HepG2 (cell line): ENCODE measurements around the gene SLC45A3. TPM values are rescaled to one million over a fixed set of nuclear protein-coding genes. Genes with fewer than 3 reads are reported as not detected.
A peak's percentile ranks its signal among the peaks of the same experiment; 100 is the strongest.

Experiments used
- ATAC-seq: fragments of 200-7000 bp; cut with Tn5 transposase; 3 replicates; pipeline ENCODE4 v1.9.1; 2020; ENCODE audit warnings: mild to moderate bottlenecking, moderate library complexity
- Bru-seq: library from RNA; stranded (reverse); fragments of 400-500 nt; gene quantifications from one replicate; lab custom pipeline; 2021; lab: Mats Ljungman, UMichigan
- BruChase-seq, 2 experiments: library from RNA; stranded (reverse); fragments of 400-500 nt; gene quantifications; one replicate each; lab custom pipeline; 2021; lab: Mats Ljungman, UMichigan
- BruUV-seq: library from RNA; stranded (reverse); fragments of 400-500 nt; replicated peaks from 2 replicates; lab custom pipeline; 2021; lab: Mats Ljungman, UMichigan
- CTCF ChIA-PET: fragments of 300-600 bp; formaldehyde crosslinking; extraction: SDS; loops from one replicate; lab custom pipeline; 2021; ENCODE audit warnings: low total read pairs, inconsistent platforms, low intra/inter-chr PET ratio; lab: Yijun Ruan, JAX
- POLR2A ChIA-PET: fragments of 350-600 bp; sonication (Branson Sonifier 250); formaldehyde crosslinking; loops from one replicate; lab custom pipeline; 2020; ENCODE audit warnings: antibody characterized with exemption, inconsistent platforms; lab: Yijun Ruan, JAX
- DNase-seq: peaks from one replicate; pipeline ENCODE4 v3.0.0-alpha.2; 2015; ENCODE audit warnings: low spot score
- FAIRE-seq: peaks from 3 replicates; lab custom pipeline; 2011; peaks lifted over from hg19 to GRCh38; lab: Jason Lieb, UNC
- H2AFZ ChIP-seq: one replicate; pipeline ENCODE4 v1.6.1; 2011; ENCODE audit warnings: low read length, inconsistent platforms
- H3K27ac ChIP-seq: fragments of 300-600 bp; 3 replicates; pipeline ENCODE4 v1.8.0; 2011; ENCODE audit warnings: mixed run types, mild to moderate bottlenecking, mixed read lengths, low read length, inconsistent platforms; ENCODE audit not compliant: insufficient read depth; ENCODE audit errors: extremely low read length
- H3K27me3 ChIP-seq, 2 experiments: fragments of 200-600 bp in 1 of 2; 2 replicates in 1 of 2; 3 replicates in 1 of 2; pipeline versions ENCODE4 v1.6.0 to v1.8.0; 2011; ENCODE audit warnings: low read length in 2 of 2, mild to moderate bottlenecking in 2 of 2, moderate library complexity in 2 of 2, inconsistent platforms in 1 of 2; ENCODE audit not compliant: insufficient read depth in 2 of 2, control insufficient read depth in 1 of 2
- H3K36me3 ChIP-seq, 2 experiments: fragments of 200-600 bp in 1 of 2; replicated peaks in 1 of 2; 2 replicates in 1 of 2; 3 replicates in 1 of 2; pipeline versions ENCODE4 v1.5.1 to v1.8.0; 2011; ENCODE audit warnings: low read length in 2 of 2, inconsistent platforms in 1 of 2; ENCODE audit not compliant: insufficient read depth in 2 of 2, control insufficient read depth in 1 of 2
- H3K4me1 ChIP-seq: 2 replicates; pipeline ENCODE4 v1.5.1; 2012; ENCODE audit warnings: low read length, inconsistent platforms; ENCODE audit not compliant: insufficient read depth
- H3K4me2 ChIP-seq: 2 replicates; pipeline ENCODE4 v1.6.0; 2011; ENCODE audit warnings: low read depth, low read length, inconsistent platforms
- H3K4me3 ChIP-seq, 3 experiments: fragments of 200-600 bp in 1 of 3; sonication (generic), shearing (Covaris generic) in 1 of 3; replicated peaks in 1 of 3; 2 replicates each; pipeline ENCODE4 v1.5.1; 2011 to 2016; ENCODE audit warnings: low read length in 3 of 3, inconsistent platforms in 2 of 3, low read depth in 2 of 3, mild to moderate bottlenecking in 2 of 3, control low read depth in 1 of 3, mixed read lengths in 1 of 3; ENCODE audit not compliant: insufficient read depth in 1 of 3
- H3K79me2 ChIP-seq: one replicate; pipeline ENCODE4 v1.6.1; 2011; ENCODE audit warnings: low read length, inconsistent platforms; ENCODE audit not compliant: insufficient read depth
- H3K9ac ChIP-seq: 2 replicates; pipeline ENCODE4 v1.6.0; 2011; ENCODE audit warnings: mild to moderate bottlenecking, low read depth, low read length, inconsistent platforms; ENCODE audit not compliant: insufficient read depth
- H3K9me3 ChIP-seq: 2 replicates; pipeline ENCODE4 v1.5.1; 2012; ENCODE audit warnings: mild to moderate bottlenecking, low read length
- H4K20me1 ChIP-seq: 2 replicates; pipeline ENCODE4 v1.6.0; 2011; ENCODE audit warnings: inconsistent platforms, mild to moderate bottlenecking, low read length, moderate library complexity; ENCODE audit not compliant: insufficient read depth
- AGO2 ChIP-seq: fragments of 200-400 bp; formaldehyde crosslinking; optimal IDR thresholded peaks from 2 replicates; pipeline ENCODE3; 2017; ENCODE audit warnings: mild to moderate bottlenecking, low read depth, low read length, moderate library complexity
- PRDM4 ChIP-seq: sonication (generic); formaldehyde crosslinking; IDR thresholded peaks from 2 replicates; pipeline ENCODE4 v1.9.0; 2021; ENCODE audit warnings: missing genetic modification reagents, borderline replicate concordance
- TFDP1 ChIP-seq: IDR thresholded peaks from 2 replicates; pipeline ENCODE4 v1.6.1; 2016; ENCODE audit warnings: missing compliant biosample characterization, missing genetic modification reagents, borderline replicate concordance
- ZNF180 ChIP-seq: sonication (generic); formaldehyde crosslinking; IDR thresholded peaks from 2 replicates; pipeline ENCODE4 v1.4.0; 2020; ENCODE audit warnings: low read depth, missing genetic modification reagents, borderline replicate concordance
- ZNF589 ChIP-seq: sonication (generic); formaldehyde crosslinking; conservative IDR thresholded peaks from 2 replicates; pipeline ENCODE4 v1.8.0; 2022; ENCODE audit warnings: mild to moderate bottlenecking, moderate library complexity, missing genetic modification reagents
- ZNF607 ChIP-seq: sonication (generic); formaldehyde crosslinking; IDR thresholded peaks from 2 replicates; pipeline ENCODE4 v1.5.1; 2020; ENCODE audit warnings: missing genetic modification reagents, mild to moderate bottlenecking, borderline replicate concordance
- ZNF609 ChIP-seq: sonication (generic); formaldehyde crosslinking; IDR thresholded peaks from 2 replicates; pipeline ENCODE4 v1.4.0; 2020; ENCODE audit warnings: mild to moderate bottlenecking, missing genetic modification reagents, borderline replicate concordance
- ZNF616 ChIP-seq: sonication (generic); formaldehyde crosslinking; IDR thresholded peaks from 2 replicates; pipeline ENCODE4 v1.5.0; 2020; ENCODE audit warnings: low read depth, mild to moderate bottlenecking, missing genetic modification reagents
- WGBS: methylation state at CpG from one replicate; pipeline ENCODE4 v1.1.6; 2017; ENCODE audit warnings: low lambda C conversion rate; 5-methylcytosine and 5-hydroxymethylcytosine counted together
- in situ Hi-C: cut with HindIII; loops from 2 replicates; pipeline ENCODE4 v1.10.0; 2017; ENCODE audit warnings: low pct_unique_long_range_greater_than_20kb; ENCODE audit not compliant: extremely low pct_ligation_motif_present
- intact Hi-C: fragments of 100-400 bp; cut with micrococcal nuclease; formaldehyde crosslinking; loops from one replicate; pipeline ENCODE4 v1.10.0; 2022; ENCODE audit not compliant: unreplicated experiment
- long read RNA-seq, 2 experiments: library from RNA in 1 of 2; library from polyadenylated mRNA in 1 of 2; stranded (forward) in 1 of 2; unstranded in 1 of 2; transcript quantifications; one replicate each; pipeline ENCODE4 v2.0.0, GENCODE V29; 2019 to 2022
- polyA minus RNA-seq, 3 experiments: library from RNA; depleted of rRNA, polyadenylated mRNA; stranded (reverse); fragments of >200 nt; gene quantifications; 2 replicates each; pipeline ENCODE4 v1.2.3, GENCODE V29; 2011; ENCODE audit warnings: low replicate concordance in 1 of 3
- polyA plus RNA-seq, 8 experiments: library from polyadenylated mRNA; depleted of rRNA in 3 of 8; stranded (reverse) in 7 of 8; unstranded in 1 of 8; fragments of >200 nt; fragmentation: Illumina TruSeq in 4 of 8; extraction: Trizol in 4 of 8; gene quantifications; 2 replicates each; pipeline versions ENCODE4 v1.2.1 to v1.2.3, GENCODE V29; 2011 to 2016; ENCODE audit warnings: low read depth in 4 of 8, missing spikeins in 1 of 8, mixed read lengths in 1 of 8; ENCODE audit not compliant: insufficient read depth in 1 of 8
- total RNA-seq, 5 experiments: library from RNA; depleted of rRNA; stranded (reverse); fragments of >200 nt; fragmentation: Illumina TruSeq; extraction: Trizol; gene quantifications; 2 replicates each; pipeline ENCODE4 v1.2.3, GENCODE V29; 2016; ENCODE audit warnings: low read depth in 1 of 5

The SLC45A3 gene
- total RNA-seq (2016; rRNA removed; fragmentation: Illumina TruSeq; extraction: Trizol) (1.9 and 3.4 TPM in 2 replicates), polyA plus RNA-seq (2011; rRNA removed) (4.1 and 7.3 TPM in 2 replicates), polyA minus RNA-seq (2011; rRNA and poly(A)+ RNA removed; ENCODE audit: low replicate concordance) (1.8 and 9.9 TPM in 2 replicates), Bru-seq, nascent RNA (percentile 44 among the genes with signal in this experiment), BruChase-seq, experiment 1, labeled RNA remaining after a 6-hour chase (percentile 48 among the genes with signal in this experiment), BruChase-seq, experiment 2, labeled RNA remaining after a 2-hour chase (percentile 47 among the genes with signal in this experiment)
- total RNA-seq (2016; cell fraction: cytosol; rRNA removed; fragmentation: Illumina TruSeq; extraction: Trizol; ENCODE audit: low read depth): 0.97 and 1.2 TPM in 2 replicates
- total RNA-seq (2016; cell fraction: insoluble cytoplasmic fraction; rRNA removed; fragmentation: Illumina TruSeq; extraction: Trizol): 1.8 and 4.0 TPM in 2 replicates
- 2.7 and 3.3 TPM in 2 replicates for total RNA-seq (2016; cell fraction: membrane; rRNA removed; fragmentation: Illumina TruSeq; extraction: Trizol)
- total RNA-seq (2016; cell fraction: nucleus; rRNA removed; fragmentation: Illumina TruSeq; extraction: Trizol): 2.3 and 3.7 TPM in 2 replicates
- 4.4 TPM in 2 replicates for polyA plus RNA-seq (2011; cell fraction: cytosol; rRNA removed)
- polyA plus RNA-seq (2011; cell fraction: nucleus; rRNA removed): 7.3 and 8.6 TPM in 2 replicates
- polyA plus RNA-seq (2012): 4.0 and 4.7 TPM in 2 replicates
- polyA plus RNA-seq (2016; cell fraction: cytosol; fragmentation: Illumina TruSeq; extraction: Trizol; ENCODE audit: low read depth): 0.65 and 0.73 TPM in 2 replicates
- 2.0 and 2.1 TPM in 2 replicates for polyA plus RNA-seq (2016; cell fraction: insoluble cytoplasmic fraction; fragmentation: Illumina TruSeq; extraction: Trizol; ENCODE audit: low read depth)
- 2.1 TPM in 2 replicates for polyA plus RNA-seq (2016; cell fraction: membrane; fragmentation: Illumina TruSeq; extraction: Trizol; ENCODE audit: low read depth)
- 5.1 and 6.0 TPM in 2 replicates for polyA plus RNA-seq (2016; cell fraction: nucleus; fragmentation: Illumina TruSeq; extraction: Trizol; ENCODE audit: insufficient read depth, low read depth)
- 3.3 and 3.4 TPM in 2 replicates for polyA minus RNA-seq (2011; cell fraction: cytosol; rRNA and poly(A)+ RNA removed)
- polyA minus RNA-seq (2011; cell fraction: nucleus; rRNA and poly(A)+ RNA removed): 2.5 and 2.7 TPM in 2 replicates
- long read RNA-seq, experiment 1: 0 reads
- long read RNA-seq, experiment 2, partial matches to known transcripts: 1 of 9 reads
- long read RNA-seq, experiment 2, other reads (novel, unspliced or antisense): 5 of 9 reads

- no TSS peak for BruUV-seq
- H3K9ac ChIP-seq: peak within 1 kb of the TSS; percentile 56
- peaks cover 0 to 2% of the 10 kb centered on the region in 2 experiments; a peak in 2 of 5 replicates for H3K27me3 ChIP-seq
- H4K20me1 ChIP-seq: no peaks in the 10 kb centered on the region
- in situ Hi-C loops (no loop called here), intact Hi-C loops (no loop called here)
- DNase-seq (no peak), FAIRE-seq (no peak), ATAC-seq (peak; percentile 33)
- H3K9me3 ChIP-seq: no peaks in the 10 kb centered on the region
- H3K4me3 ChIP-seq: peak within 1 kb of the TSS; percentile 62 to 79 (median 74)
- WGBS: 2% methylated on average over 29 of the region's 86 CpGs
- no peak within 1 kb of the TSS for H2AFZ ChIP-seq
- no peaks in the 10 kb centered on the region for H3K79me2 ChIP-seq
- H3K27ac ChIP-seq: no peak within 1 kb of the TSS
- peaks cover 60% of the 10 kb centered on the region for H3K4me1 ChIP-seq
- H3K4me2 ChIP-seq: peak within 1 kb of the TSS; percentile 96
- ChIA-PET POLR2A (interaction anchor here (1.3 to 4.0 kb wide), 3 partner anchors 21 to 69 kb away, joined by 4 to 16 read pairs (median 6); partner anchors contain the start of gene NUCKS1), CTCF (no interaction called here)
- H3K36me3 ChIP-seq: no peaks in the 10 kb centered on the region
- TF ChIP-seq ZNF609 (CRISPR knock-in tag): no peak
- TF ChIP-seq TFDP1 (CRISPR knock-in tag): peak; percentile 12; the same call in 1 of the 2 replicates
- no peak for TF ChIP-seq ZNF589
- TF ChIP-seq PRDM4: no peak
- TF ChIP-seq ZNF616: no peak
- no peak for TF ChIP-seq ZNF180 (CRISPR knock-in tag)
- TF ChIP-seq ZNF607 (CRISPR knock-in tag): no peak; the same call in 1 of the 2 replicates
- no peak for TF ChIP-seq AGO2
Observed at GRCh38 chr1:205680073-205680851, at the start of gene SLC45A3. TSS of gene SLC45A3 (minus strand) at chr1:205680509. CDS start at chr1:205664656, 15,853 bp downstream.
